OCI-M2 (cell line): ENCODE results near the gene ATP2A3.
"Not testable (repeated sequence)": the region's sequence is repeated elsewhere in the genome, so short reads cannot be mapped to it uniquely, and the experiment has no call there.

Source experiments
- DNase-seq: peaks from one replicate; lab custom pipeline; 2025; ENCODE audit not compliant: unreplicated experiment; lab: John Stamatoyannopoulos, UW

The ATP2A3 gene

DNA sequence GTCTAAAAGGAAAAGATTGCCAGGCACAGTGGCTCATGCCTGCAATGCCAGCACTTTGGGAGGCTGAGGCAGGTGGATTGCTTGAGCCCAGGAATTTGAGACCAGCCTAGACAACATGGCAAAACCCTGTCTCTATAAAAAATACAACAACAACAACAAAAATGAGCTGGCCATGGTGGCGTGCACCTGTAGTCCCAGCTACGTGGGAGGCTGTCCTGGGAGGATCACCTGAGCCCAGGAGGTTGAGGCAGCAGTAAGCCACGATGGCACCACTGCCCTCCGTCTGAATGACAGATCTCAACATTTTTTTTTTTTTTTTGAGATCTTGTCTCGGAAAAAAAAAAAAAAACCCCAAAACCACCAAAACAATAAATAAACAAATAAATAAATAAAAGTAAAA is 28.1 kb upstream of the ATP2A3 start:
- no peak for DNase-seq

DNA sequence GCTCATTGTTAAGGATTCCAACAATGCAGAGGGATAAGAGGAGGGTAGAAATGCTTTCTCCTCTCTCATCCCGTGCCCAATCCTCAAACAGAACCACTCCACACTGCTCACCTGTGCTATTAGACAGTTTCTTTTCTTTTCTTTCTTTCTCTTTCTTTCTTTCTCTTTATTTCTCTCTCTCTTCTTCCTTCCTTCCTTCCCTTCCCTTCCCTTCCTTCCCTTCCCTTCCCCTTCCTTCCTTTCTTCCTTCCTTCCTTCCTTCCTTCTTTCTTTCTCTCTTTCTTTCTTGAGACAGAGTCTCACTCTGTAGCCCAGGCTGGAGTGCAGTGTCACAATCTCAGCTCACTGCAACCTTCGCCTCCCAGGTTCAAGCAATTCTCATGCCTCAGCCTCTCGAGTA is 27.5 kb upstream of the ATP2A3 start:
- DNase-seq, result not testable (repeated sequence)

DNA sequence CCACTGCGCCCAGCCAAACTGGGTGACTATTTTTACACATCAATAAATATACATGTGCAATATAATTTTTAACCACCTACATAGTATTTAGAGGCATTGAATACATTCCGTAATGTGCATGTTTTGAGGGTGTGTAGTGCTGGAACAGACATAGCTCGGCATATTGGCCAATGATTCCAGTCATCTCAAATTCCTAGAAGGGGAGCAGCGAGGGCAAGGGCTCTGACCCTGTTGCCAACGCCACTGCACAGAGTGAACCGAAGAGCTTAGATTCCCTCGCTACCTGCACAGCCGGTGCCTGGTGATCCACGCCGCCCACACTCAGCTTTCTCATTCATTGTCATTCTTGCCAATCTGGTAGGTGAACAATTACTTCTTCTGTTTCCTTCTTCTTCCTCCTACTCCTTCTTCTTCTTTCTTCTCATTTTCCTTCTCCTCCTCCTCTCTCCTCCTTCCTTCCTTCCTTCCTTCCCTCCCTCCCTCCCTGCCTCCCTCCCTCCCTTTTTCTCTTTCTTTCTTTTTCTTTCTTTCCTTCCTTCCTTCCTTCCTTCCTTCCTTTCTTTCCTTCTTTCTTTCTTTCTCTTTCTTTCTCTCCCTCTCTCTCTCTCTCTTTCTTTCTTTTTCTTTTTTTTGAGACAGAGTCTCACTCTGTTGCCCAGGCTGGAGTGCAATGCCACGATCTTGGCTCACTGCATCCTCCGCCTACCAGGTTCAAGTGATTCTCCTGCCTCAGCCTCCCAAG is 26.3 kb upstream of the ATP2A3 start:
- no peak for DNase-seq

DNA sequence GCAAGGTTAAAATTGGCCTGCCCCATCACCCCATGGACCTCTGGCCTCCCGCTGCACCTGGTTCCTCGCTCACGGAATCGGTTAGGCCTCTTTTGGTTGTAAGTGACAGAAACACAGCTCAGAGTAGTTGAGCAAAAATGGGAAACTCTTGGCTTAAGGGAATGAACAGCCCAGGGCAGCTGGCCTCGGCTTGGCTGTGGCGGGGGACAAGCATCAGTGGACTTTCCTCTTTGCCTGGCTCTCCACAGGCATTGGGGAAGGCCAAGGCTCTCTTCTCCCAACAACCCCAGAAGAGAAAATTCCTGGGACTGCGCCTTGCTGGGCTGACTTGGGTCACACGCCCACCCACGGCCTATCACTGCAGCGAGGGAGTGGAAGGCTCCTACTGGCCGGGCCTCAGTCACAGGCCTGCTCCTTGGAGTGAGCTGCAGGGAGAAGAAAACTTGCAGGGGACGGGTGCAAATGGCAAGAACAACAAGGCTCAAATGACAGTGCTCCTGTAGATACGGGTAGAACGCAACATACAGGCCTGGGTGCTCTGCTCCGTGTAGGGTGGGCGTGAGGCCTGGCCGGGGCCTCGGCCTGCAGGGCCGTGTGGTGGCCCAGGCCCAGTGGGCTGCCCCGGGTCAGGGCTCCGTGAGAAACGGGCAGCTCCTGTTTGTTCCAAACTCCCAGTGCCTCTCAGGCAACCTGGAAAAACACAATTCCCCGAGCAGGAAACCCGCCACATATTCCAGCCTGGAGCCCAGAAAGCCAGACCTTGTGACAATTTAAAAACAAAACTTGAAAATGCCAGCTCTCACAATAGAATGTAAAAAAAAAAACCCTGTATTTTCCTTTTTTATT is 25.0 kb upstream of the ATP2A3 start:
- DNase-seq, result no peak

DNA sequence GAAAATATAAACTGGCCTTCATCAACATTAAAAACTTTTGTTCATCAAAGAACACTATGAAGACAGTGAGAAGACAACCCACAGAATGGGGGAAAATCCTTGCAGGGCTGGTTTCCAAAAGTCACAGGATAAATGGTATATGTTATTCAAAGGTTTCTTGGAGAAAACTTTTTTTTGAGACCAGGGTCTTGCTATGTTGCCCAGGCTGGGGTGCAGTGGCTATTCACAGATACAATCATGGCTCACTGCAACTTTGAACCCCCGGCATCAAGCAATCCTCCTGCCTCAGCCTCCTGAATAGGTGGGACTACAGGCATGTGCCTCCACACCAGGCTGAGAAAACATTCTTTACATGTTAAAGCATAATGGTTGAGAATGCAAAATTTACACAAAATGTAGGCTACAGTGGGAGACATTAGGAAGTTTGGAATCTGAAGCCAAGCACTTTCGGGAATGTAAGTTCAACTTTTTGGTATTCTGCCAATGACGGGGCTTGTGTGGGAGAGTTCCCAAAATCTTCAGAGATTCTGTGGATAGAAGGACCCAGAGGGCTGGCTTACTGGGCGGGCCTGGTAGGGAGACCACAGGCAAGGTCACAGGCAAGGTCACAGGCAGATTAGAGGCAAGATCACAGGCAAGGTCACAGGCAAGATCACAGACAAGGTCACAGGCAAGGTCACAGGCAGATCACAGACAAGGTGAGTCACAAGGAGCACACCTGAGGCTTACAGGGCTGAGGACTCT is 24.2 kb upstream of the ATP2A3 start:
- no peak for DNase-seq

DNA sequence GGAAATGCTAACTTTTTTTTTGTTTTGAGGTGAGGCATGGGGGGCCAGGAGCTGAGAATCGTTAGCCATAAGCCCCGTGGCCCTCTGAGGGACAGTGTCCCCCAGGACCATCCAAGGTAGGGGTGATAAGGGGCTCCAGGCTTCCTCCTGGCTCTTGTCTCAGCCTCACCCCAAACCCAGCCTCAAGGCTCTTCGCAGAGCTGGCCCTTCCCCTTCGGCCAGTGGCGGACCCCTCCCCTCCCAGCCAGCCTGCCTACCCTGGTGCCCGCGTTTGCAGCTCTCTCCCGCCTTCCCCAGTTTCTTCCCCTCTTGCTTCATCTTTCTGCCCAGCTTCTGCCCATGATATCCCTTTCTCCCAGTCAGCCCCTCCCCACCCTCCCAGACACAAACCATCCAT is 22.7 kb upstream of the ATP2A3 start:
- no peak for DNase-seq

DNA sequence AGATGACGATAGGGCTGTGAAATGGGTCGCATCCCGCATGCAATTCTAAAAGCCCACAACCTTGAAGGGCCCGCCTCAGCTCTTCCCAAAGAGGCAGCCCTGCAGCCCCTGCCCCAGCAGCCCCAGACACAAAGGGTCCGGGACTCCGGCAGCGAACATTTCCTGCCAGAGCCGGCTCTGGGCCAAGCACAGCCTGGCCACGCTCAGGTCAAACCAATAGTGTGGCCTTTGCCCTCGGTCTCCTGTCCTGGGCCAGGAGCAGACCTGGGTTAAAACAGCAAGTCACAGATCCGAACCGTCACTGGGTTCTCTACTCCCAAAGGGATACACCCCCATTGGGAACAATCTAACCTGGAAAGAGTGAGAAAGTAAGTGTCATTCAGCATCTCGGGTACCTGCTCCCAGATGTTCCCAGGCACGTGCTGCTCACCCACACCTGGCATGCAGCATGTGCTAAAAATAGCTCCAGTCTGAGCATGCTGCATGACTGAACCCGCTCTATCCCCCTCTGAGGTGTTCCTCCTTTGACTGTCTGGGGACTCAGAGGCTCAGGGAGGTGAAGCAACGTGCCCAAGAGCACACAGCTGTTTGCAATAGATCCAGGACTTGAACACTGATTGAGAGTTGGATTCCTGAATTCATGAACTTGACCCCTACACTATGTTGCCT is 22.2 kb upstream of the ATP2A3 start:
- DNase-seq, result no peak

DNA sequence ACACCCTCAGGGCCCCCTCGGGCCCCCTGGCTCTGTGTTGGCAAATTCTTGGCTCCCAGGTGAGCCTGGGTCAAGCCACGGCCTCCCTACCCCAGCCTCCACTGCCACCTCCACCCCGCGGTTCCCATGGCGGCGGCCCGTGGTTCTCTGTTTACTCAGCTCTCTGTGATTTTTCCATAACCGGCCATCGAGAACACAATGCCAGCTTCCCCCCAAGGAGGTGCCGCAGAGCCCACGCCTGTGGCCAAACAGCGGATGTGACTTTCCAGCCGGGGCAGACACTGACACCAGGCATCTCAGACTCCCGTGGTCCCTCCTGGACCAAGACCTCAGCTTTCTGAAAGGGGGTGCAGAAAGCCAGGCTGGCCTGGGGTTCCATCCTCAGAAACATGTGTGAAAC is 21.6 kb upstream of the ATP2A3 start:
- DNase-seq, result no peak

DNA sequence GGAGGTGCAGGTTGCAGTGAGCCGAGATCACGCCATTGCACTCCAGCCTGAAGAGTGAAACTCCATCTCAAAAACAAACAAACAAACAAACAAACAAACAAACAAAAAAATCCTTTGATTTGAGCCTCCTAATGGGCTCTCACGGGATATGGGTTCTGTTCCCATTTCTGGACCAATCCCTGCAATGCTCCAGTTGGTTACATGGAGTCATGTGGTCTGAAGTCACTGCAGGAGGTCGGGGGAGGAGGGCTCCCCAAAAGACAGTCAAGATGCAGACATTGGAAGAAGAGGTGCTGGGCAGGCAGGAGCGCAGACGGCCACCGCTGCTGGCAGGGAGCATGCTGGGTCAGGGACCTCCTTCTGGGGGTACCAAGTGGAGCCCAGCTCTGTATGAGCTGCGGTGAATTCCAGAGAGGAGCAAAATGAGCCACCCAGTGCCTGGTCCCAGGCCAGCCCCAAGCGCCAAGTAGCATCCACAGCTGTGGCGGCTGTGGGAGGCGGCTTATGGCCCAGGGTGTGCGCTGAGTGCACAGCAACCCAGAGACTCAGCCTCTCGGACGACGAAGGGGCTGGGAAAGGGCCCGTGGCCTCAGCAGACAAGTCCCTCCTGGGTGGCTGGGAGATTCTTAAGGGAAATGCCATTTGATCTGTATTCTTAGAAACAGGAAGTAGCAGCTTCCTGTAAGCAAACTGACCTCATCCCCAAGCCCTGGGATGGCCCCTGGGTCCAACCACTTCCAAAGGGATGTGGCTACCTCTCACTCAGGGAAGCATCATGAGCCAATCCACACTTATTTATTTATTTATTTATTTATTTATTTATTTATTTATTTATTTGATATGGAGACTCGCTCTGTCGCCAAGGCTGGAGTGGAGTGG is 19.6 kb upstream of the ATP2A3 start:
- no peak for DNase-seq

DNA sequence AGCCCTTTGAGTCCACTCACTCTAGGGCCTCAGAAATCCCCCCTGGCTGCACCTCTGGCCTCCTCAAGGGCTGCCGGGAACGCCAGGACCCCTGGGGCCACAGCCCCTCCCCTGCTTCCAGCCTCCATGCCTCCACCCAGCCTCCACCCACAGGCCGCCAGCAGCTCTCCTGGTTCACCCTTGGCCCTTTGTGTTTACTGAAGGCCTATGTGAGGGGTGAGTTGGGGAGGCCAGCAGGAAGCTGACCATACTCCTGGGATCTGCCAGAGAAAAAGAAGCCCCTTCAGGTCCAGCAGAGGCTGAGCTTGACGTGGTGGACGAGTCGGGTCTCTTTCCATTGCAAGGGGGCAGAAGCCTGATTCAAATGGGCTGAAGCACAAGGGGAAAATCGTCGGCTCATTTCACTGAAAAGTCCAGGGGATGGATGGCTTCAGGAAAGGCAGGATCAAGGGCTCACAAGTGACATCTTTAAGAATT is 18.3 kb upstream of the ATP2A3 start:
- DNase-seq, result no peak

DNA sequence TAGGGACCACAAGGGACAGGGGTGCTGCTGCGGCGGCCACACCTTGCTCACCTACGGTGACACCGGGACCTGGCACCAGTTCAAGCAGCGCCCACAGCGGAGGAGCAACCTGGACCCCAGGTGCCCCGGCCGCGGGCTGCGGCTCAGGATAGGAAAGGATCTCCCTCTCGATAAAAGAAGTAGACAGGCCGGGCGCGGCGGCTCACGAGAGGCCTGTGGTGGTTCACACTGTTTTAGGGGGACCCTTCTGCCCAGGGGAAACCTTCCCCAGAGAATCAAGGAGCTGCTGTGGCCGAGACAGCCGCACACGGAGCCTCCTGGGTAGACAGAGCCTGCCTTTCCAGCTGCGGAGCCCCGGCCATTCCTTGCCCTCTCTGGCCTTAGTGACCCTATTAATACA is 17.9 kb upstream of the ATP2A3 start:
- no peak for DNase-seq

DNA sequence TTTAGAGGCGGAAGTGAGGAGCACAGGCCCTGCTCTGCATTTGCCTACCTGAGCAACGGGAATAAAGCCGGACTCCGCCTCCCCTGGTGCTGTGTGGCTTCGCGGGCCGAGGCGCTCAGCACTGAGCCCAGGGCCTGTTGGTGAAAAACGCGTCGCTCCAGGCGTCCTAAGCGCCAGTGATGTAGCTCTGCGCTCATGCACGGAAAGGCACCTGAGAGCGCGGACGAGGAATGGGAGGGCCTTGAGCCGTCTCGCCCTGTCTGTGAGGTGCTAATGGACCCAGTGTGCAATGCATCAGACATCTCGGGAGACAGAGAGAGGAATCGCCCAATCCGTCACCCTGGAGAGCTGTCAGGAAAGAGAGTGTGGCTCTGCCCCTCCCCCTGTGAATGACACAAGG is 17.2 kb upstream of the ATP2A3 start:
- no peak for DNase-seq

DNA sequence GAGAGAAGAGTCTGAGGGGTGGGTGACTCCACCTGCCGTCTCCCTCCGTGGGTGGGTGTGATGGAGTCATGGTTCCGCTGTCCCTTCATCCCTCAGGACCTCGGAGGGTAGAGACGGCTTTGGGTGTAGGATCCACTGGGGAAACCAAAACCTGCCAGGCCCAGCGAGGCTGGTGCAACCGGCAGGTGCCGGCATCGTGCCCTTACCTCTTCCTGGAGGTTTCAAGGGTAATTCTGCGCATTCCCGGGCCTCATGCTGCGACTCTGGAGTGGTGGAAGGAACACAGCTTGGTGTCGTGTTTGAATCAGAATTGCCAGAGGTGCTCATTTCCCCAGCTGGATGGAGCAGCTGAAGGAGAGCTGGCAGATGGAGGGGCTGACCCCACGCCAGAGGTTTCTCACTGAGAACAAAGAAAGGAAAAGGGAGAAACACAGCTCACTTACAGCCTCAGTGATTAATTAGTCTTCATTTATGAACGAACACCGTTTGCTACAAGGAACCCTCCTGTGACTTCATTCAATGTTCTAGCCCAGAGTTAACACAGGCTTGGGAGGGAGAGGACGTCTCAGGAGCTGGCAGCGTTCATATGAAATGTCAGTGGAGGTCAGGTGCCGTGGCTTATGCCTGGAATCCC is 16.3 kb upstream of the ATP2A3 start:
- no peak for DNase-seq

DNA sequence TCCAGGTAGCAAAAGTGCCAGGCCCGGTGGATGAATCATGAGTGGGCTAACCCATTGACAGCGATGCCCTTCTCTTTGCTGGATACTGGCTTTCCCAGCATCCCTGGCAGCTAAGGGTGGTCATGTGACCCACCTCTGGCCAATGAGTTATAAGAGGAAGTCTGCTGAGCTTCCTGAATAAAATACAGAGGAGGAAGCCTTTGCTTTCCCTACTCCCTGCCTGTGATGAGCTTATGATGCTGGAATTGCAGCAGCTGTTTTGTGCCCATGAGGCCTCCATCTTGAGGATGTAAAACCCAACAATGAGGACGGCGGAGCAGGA is 15.0 kb upstream of the ATP2A3 start:
- DNase-seq, result no peak

DNA sequence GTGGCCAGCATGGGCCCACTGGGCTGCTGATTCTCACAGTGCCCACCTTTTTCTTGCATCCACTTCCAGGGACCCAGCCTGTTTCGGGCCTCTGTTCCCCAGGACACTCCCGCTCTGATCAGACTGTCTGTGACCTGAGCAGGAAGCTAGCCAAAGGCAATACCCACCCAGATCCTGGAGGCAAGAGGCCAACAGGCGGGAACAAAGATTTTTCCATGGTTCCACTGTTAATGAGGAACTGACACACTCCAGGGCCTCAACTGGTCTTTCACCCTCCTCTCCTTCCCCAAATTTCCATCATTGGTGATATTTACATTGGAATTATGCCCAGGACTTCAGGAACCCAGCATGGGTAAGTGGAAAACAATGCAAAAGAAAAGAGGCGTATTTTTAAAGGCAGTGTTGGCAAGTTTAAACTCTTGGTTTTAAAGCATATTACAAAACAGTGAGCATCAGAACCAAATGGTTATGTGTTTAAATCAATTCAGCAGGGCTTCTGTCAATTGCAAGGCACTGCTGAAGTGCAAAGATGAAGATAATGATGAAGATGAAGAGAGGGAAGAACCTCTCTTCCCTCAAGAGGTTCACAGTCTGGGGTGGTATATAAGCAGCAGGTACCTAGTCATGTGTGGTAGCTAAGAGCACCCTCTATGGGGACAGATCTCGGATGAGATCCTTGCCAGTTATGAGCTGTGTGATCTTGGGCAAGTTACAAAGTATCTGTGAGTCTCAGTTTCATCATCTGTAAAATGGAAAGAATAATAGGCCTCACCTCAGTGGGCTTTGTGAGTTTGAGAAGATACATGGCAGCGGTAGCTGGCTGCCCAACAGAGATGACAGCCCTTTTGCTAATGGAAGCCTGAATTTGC is 14.4 kb upstream of the ATP2A3 start:
- DNase-seq, result no peak

DNA sequence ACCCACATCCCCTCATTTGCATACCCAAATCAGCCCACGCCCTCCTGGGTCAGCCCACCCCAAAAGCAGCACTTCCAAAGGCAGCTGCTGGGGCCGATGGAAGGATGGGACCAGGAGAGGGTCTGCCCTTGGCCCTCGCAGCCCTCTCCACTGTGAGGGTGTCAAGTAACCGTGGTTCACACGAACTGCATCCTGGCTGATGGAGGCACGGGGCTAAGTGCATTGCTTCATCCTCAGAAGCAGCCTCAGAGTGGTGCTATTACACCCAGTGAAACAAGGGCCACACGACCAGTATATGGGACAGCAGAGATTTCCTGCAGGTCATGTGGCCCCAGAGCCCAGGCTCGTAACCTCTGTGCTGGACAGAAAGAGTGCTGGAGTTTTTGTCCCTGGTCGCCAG is 13.2 kb upstream of the ATP2A3 start:
- no peak for DNase-seq

DNA sequence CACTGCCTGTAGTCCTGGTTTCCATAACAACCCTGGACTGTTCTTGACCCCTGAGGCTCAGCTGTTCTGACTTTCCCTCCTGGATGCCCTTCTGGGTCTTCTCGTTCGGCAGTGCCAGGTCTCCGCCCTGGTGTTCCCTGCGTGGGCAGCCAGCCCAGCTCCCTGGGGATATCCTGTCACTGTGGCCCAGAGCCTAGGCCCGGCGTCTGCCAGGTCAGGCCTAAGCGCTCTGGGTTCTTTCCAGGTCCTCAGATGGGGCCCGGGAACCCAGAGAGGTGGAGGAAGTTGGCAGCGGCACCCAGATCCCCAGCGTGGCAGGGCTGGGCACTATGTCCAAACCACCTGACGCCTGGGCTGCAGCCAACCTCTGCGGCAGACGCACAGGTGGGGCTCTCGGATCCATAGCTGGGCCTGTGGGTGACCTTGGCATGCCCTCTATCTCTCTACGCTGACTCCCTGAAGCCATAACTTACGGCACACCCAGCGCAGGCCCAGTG is 12.5 kb upstream of the ATP2A3 start:
- DNase-seq, result no peak

DNA sequence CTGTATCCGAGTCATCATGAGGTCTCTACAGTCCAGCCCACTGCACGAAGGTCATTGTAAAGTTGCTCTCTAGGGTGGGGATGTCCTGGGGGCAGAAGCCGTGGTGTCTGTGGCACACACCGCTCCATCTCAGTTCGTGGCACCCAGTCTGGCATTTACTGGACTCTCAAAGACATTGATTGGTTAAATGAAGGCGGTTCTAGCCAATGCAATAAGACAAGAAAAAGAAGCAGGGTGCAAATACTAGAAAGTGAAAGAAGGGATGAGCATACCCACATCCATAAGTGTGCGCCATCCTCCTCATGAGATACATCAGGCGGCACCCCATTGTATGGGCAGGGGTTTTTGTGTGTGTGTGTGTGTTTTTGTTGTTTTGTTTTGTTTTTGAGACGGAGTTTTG is 10.7 kb upstream of the ATP2A3 start:
- DNase-seq, result no peak
